GM12865 (cell line): ENCODE measurements around the gene DNAJC27.

ENCODE experiments used
- DNase-seq: peaks from one replicate; pipeline ENCODE4 v3.0.0; 2010; ENCODE audit warnings: low read depth
- H3K4me3 ChIP-seq: 2 replicates; pipeline ENCODE4 v1.5.1; 2011; ENCODE audit warnings: mild to moderate bottlenecking, low read depth, low read length, control low read depth
- TF ChIP-seq, protein P1 (sequence below): IDR thresholded peaks from 2 replicates; pipeline ENCODE4 v1.5.1; 2011; ENCODE audit warnings: low read length, control low read depth, low read depth, inconsistent platforms; ENCODE audit not compliant: insufficient read depth; ENCODE audit errors: missing control alignments

Gene DNAJC27

DNA sequence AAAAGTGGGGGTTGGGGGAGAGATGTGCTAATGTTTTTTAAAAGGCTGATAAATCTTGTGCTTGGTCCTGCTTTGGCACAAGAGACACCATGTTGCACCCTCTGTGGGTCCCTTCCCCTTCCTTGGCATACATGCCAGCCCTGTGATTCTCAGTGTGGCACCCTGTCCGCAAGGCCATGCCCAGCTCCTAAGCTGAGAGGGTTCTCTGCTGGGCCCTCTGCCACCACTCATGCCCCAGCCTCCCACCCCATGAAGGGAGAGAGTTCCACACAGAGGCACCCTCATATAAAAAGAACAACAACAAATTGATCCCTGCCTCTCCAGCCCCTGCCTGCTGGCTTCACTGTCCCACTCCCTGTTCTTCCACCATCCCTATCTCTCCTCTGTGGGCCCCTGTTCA lies 49.2 kb downstream of the DNAJC27 start:
- no peak overlapping the region for H3K4me3 ChIP-seq
- DNase-seq, result no peak
- TF ChIP-seq, protein P1, sequence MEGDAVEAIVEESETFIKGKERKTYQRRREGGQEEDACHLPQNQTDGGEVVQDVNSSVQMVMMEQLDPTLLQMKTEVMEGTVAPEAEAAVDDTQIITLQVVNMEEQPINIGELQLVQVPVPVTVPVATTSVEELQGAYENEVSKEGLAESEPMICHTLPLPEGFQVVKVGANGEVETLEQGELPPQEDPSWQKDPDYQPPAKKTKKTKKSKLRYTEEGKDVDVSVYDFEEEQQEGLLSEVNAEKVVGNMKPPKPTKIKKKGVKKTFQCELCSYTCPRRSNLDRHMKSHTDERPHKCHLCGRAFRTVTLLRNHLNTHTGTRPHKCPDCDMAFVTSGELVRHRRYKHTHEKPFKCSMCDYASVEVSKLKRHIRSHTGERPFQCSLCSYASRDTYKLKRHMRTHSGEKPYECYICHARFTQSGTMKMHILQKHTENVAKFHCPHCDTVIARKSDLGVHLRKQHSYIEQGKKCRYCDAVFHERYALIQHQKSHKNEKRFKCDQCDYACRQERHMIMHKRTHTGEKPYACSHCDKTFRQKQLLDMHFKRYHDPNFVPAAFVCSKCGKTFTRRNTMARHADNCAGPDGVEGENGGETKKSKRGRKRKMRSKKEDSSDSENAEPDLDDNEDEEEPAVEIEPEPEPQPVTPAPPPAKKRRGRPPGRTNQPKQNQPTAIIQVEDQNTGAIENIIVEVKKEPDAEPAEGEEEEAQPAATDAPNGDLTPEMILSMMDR, result no peak

DNA sequence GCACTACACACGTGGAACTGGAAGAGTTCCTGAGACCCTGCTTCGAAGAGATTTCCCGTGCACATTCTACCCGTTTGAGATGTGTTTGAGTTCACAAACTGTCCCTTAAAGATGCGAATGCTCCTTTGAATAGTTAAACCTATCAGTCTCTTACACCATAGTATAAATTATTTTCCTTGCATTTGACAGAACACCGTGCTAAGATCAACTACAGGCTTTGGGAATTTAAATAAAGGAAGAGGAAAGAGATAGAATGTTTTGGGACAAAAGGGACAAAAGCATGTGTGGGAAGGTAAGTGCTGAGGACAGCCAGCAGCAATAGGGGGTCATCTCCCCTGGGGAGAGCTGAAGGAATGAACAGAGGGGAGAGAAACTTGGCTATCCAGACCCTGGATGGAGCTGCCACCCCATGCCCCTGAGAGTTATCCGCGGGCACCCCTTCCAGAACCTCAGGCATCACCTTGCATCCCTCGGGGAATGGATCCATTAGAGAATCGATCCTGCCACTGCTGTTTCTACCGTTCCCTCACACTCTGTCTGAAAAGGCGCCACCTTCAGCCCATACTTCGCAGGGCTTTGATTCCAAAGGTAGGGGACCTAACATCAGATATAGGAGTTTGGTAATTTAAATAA lies 50.8 kb downstream of the DNAJC27 start:
- TF ChIP-seq, protein P1, result peak; percentile 34
- DNase-seq, result peak; percentile 41
- peak overlapping the region; percentile 62 for H3K4me3 ChIP-seq

DNA sequence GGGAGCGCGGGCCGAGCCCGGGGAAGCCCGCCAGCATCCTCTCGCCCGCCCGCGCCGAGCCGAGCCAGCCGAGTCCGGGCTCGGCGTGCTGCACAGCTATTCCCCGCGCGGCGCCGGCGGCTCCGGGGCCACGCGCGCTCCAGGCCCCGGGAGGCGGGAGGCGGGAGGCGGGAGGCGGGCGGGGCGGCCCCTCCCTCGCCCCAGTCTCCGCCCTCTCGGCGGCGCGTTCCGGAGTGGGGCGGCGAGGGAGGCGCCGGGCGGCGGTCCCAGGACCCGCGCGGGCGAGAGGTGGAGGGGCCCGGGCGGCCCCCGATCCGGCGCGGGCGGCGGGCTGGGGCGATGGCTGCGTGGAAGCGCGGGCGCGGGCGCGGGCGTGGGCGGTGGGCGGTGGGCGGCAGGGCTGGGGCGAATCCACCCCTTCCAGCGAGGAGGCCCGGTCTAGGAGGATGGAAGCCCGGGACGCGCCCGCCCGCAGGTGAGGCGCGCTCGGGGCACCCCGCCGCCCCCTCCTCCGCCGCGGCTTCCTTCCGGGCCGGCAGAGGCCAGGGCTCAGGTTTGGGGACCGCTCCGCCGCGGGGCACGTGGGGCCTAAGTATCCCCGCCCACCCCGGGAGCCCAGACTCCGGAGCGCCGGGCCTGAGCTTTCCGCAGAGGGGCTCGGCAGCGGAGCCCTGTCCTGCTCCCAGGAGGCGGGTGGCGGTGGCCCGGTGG lies 51.5 kb downstream of the DNAJC27 start, which contains the start of gene ADCY3:
TSS of gene ADCY3 (minus strand) at position 140 of the 711 bp plus-strand sequence. CDS start 1,250 bp downstream, outside the sequence.
- peak within 1 kb of the TSS; percentile 62 for H3K4me3 ChIP-seq
- TF ChIP-seq, protein P1, result no peak
- DNase-seq, result peak; percentile 84

DNA sequence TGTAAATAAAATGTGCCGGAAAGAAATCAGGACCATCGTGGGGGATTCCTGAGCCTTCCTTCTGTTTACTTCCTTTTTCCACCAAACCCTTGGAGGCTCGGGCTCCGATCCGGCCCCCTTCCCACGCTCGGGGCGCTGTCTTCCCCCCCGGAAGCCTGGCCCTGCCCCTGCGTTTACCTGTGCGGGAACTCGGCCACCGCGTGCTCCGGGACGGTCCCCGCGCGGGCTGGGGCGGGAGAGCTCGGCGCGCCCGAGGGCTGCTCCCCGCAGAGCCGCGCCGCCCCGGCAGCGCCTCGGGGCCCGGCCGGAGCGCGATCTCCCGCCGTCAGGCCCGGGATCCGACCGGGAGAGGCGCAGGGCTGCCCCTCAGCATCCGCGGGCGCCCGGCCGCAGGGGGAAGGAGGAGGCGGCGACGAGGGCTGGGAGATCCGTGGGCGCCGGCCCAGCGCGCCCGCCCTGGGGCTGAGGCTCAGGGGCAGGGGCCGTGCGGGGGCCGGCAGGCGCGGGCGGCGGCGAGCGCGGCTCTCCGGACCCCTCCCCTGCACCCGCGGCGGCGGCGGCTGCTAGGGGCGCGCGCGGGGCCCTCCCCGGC lies 52.2 kb downstream of the DNAJC27 start:
- TF ChIP-seq, protein P1, result no peak
- H3K4me3 ChIP-seq, result peak overlapping the region; percentile 61
- peak; percentile 18 for DNase-seq

DNA sequence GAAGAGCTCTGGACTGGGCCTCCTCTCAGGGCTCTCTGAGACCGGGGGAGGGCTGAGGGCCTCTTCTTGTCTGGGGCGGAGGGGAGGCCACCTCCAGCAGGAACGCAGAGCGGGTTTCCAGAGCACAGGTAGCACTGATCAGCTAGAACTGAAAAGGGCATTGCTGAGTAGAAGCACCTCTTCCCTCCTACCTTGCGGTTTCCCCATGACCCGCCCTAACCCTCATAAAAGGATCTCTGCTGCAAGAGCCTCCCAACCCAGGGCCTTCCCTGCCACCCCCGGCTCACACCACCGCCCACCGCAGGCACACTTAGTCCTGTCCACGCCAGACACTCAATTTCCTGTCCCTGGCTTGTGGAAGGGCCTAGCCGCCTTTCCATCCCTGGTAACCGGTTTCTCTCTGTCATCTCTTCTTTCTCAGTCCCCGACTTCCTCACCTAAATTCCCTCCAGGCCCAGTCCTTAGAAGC lies 52.7 kb downstream of the DNAJC27 start:
- DNase-seq, result peak; percentile 68
- TF ChIP-seq, protein P1, result no peak

DNA sequence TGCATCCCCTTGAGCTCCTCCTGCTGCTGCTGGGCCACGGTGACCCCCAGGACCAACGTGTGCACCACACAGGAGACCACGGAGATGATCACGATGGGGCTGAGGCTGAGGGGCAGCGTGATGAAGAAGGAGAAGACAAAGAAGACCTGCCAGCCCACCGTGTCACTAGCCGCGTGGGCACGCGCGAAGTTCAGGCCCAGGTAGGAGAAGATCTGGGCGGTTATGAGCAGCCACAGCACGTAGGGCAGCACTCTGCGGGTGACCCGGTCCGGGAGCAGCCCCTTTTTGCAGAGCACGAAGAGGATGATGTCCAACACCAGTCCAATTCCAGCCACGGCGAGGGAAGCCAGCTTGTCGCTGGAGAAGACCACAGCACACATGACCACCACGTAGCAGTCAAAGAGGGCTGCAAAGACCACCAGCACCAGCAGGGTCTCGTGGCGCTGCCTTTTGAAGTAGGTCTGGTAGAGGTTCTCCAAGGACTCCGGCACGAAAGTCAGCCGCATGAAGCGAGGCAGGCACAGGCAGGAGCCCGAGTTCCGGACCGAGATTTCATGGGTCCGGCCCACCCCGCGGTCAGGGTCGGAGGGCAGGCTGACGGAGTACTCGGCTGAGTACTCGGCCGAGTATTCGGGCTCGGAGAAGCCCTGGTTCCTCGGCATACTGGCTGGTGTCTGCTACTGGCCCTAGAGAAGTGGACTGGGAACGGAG lies 53.3 kb downstream of the DNAJC27 start:
- peak overlapping the region; percentile 61 for H3K4me3 ChIP-seq
- TF ChIP-seq, protein P1, result no peak
- DNase-seq, result no peak

More for the DNA sequence above, 52.7 kb downstream of the DNAJC27 start:
- H3K4me3 ChIP-seq, result peak overlapping the region; percentile 61
